Measurements from ENCODE around the gene LYRM1. TPM values are rescaled to one million over a fixed set of nuclear protein-coding genes. Genes with fewer than 3 reads are reported as not detected.
A peak's percentile ranks its signal among the peaks of the same experiment; 100 is the strongest.

Gene LYRM1
- total and polyA plus RNA-seq, 10 of the 15 experiments (the other 5 are each of a cell fraction or from before 2014, with no cell fraction given): 18.4 to 54.4 (median 38.0) TPM

- no peak for TF ChIP-seq LARP7 (IDR thresholded peaks at IDR 0.05)
- TF ChIP-seq NR2C2 (IDR thresholded peaks at IDR 0.05; ENCODE audit: borderline replicate concordance, control insufficient read depth, insufficient read length, low read depth): no peak
- peak in 1 of 2 experiments; percentile 23; a peak in 1 of 4 replicates for TF ChIP-seq ETV6 (conservative IDR thresholded peaks at IDR 0.05 in 1 of 2, IDR thresholded peaks at IDR 0.05 in 1 of 2; ENCODE audit: borderline replicate concordance in 1 of 2, low read depth in 1 of 2)
- peak; percentile 27; the same call in 1 of the 3 replicates for TF ChIP-seq POU2F2 (IDR thresholded peaks at IDR 0.05; ENCODE audit: borderline replicate concordance, low read depth, low read length)
Observed at GRCh38 chr16:20875355-20875650, 25.3 kb upstream of the LYRM1 start (continued).

- no TSS peak for BruUV-seq (replicated peaks)
- peak overlapping the region; percentile 60 for H3K27ac ChIP-seq (ENCODE audit: control insufficient read depth, insufficient read depth)
- H3K4me2 ChIP-seq (ENCODE audit: control insufficient read depth, insufficient read depth): peak overlapping the region; percentile 73
- ChIA-PET CTCF (interaction anchor here (0.9 to 2.2 kb wide), 4 partner anchors 11 to 28 kb away, joined by 3 to 9 read pairs (median 4); no protein-coding TSS in a partner anchor), RAD21 (ENCODE audit: unreplicated experiment) (interaction anchor here (0.8 to 2.2 kb wide), 8 partner anchors 11 to 138 kb away, joined by 3 to 15 read pairs (median 4); no protein-coding TSS in a partner anchor), SMC1A (ENCODE audit: uncharacterized antibody, unreplicated experiment) (interaction anchor here (1.0 to 6.1 kb wide), 10 partner anchors 13 to 108 kb away, joined by 3 to 83 read pairs (median 6); partner anchors contain the start of genes DCUN1D3 and LYRM1), POLR2A (interaction anchor here (0.8 to 1.9 kb wide), 7 partner anchors 10 to 24 kb away, joined by 3 to 9 read pairs (median 5); partner anchors contain the start of genes DCUN1D3 and LYRM1)
- ATAC-seq: peak; percentile 18
- 22% methylated on average over 5 of the region's 5 CpGs for WGBS (ENCODE audit: insufficient coverage, insufficient replicate concordance, low lambda C conversion rate, missing lambda C conversion rate)
- H3K9ac ChIP-seq (ENCODE audit: control insufficient read depth, insufficient read depth, low read length): no peak overlapping the region
- no peaks in the 10 kb centered on the region; the same call in 2 of the 3 replicates for H3K9me3 ChIP-seq (replicated peaks; ENCODE audit: control insufficient read depth, insufficient read depth, low read length)
- H3K4me1 ChIP-seq (ENCODE audit: control insufficient read depth, insufficient read depth, low read length): peaks cover 38% of the 10 kb centered on the region
- TF ChIP-seq DPF2 (IDR thresholded peaks at IDR 0.05) (0 out of 2 replicates have a peak, but pooled peaks have one; percentile 0), IKZF2 (IDR thresholded peaks at IDR 0.05) (no peak)
- no peaks in the 10 kb centered on the region for H3K36me3 ChIP-seq (ENCODE audit: control insufficient read depth in 2 of 2, insufficient read depth in 2 of 2, low read length in 1 of 2)
- DNase-seq (ENCODE audit: low read depth, low spot score): no peak
- peak overlapping the region; percentile 15; the same call in 1 of the 2 replicates for H2AFZ ChIP-seq (ENCODE audit: control insufficient read depth, low read depth, low read length)
- in situ Hi-C loops (cut with MboI) (no loop called here), intact Hi-C loops (cut with micrococcal nuclease; ENCODE audit: unreplicated experiment) (no loop called here)
- H3K79me2 ChIP-seq (ENCODE audit: control insufficient read depth, insufficient read depth, low read length): peaks cover 13% of the 10 kb centered on the region
- FAIRE-seq: no peak
- H4K20me1 ChIP-seq (ENCODE audit: control insufficient read depth, insufficient read depth): no peaks in the 10 kb centered on the region
- H3K27me3 ChIP-seq (replicated peaks in 1 of 2; ENCODE audit: control insufficient read depth in 2 of 2, insufficient read depth in 2 of 2, low read length in 1 of 2): no peaks in the 10 kb centered on the region
- H3K4me3 ChIP-seq: peak overlapping the region; percentile 17; the same call in 1 of the 2 replicates
Observed at GRCh38 chr16:20878682-20879147, 21.9 kb upstream of the LYRM1 start.

Measured in GM12878 (cell line).